ENCODE data around the gene BBS9.
"Not testable (repeated sequence)": the region's sequence is repeated elsewhere in the genome, so short reads cannot be mapped to it uniquely, and the experiment has no call there.

Gene BBS9

GRCh38 chr7:33196221-33196620 is 66.9 kb downstream of the BBS9 start:
- no peak for DNase-seq (ENCODE audit: low spot score)

- no peak for DNase-seq (ENCODE audit: low spot score)
These were observed 70.9 kb downstream of the BBS9 start for GRCh38 chr7:33200282-33200681.

GRCh38 chr7:33201821-33202220 is 72.5 kb downstream of the BBS9 start:
- DNase-seq (ENCODE audit: low spot score): no peak

- DNase-seq (ENCODE audit: low spot score): no peak
These were observed 81.6 kb downstream of the BBS9 start for GRCh38 chr7:33210958-33211357.

GRCh38 chr7:33212144-33212543 is 82.8 kb downstream of the BBS9 start:
- DNase-seq (ENCODE audit: low spot score): no peak

GRCh38 chr7:33215992-33216391 is 86.6 kb downstream of the BBS9 start:
- DNase-seq (ENCODE audit: low spot score): no peak

- DNase-seq (ENCODE audit: low spot score): no peak
These were observed 88.2 kb downstream of the BBS9 start for GRCh38 chr7:33217595-33217994.

- not testable (repeated sequence) for DNase-seq (ENCODE audit: low spot score)
These were observed 89.6 kb downstream of the BBS9 start for GRCh38 chr7:33218841-33219535.

GRCh38 chr7:33220231-33220630 is 90.9 kb downstream of the BBS9 start:
- no peak for DNase-seq (ENCODE audit: low spot score)

- no peak for DNase-seq (ENCODE audit: low spot score)
These were observed 92.0 kb downstream of the BBS9 start for GRCh38 chr7:33221390-33221789.

- DNase-seq (ENCODE audit: low spot score): no peak
These were observed 103.3 kb downstream of the BBS9 start for GRCh38 chr7:33232632-33233145.

- DNase-seq (ENCODE audit: low spot score): no peak
These were observed 104.3 kb downstream of the BBS9 start for GRCh38 chr7:33233659-33234058.

- no peak for DNase-seq (ENCODE audit: low spot score)
These were observed 107.7 kb downstream of the BBS9 start for GRCh38 chr7:33237036-33237435.

- peak; percentile 64 for DNase-seq (ENCODE audit: low spot score)
These were observed 114.0 kb downstream of the BBS9 start for GRCh38 chr7:33243319-33243881.

- DNase-seq (ENCODE audit: low spot score): no peak
These were observed 119.3 kb downstream of the BBS9 start for GRCh38 chr7:33248671-33249070.

GRCh38 chr7:33250421-33250871 is 121.1 kb downstream of the BBS9 start:
- no peak for DNase-seq (ENCODE audit: low spot score)

GRCh38 chr7:33251301-33251700 is 121.9 kb downstream of the BBS9 start:
- no peak for DNase-seq (ENCODE audit: low spot score)

- no peak for DNase-seq (ENCODE audit: low spot score)
These were observed 129.2 kb downstream of the BBS9 start for GRCh38 chr7:33258491-33258951.

- no peak for DNase-seq (ENCODE audit: low spot score)
These were observed 132.2 kb downstream of the BBS9 start for GRCh38 chr7:33261585-33261984.

GRCh38 chr7:33262476-33262875 is 133.1 kb downstream of the BBS9 start:
- DNase-seq (ENCODE audit: low spot score): no peak

GRCh38 chr7:33271839-33272371 is 142.5 kb downstream of the BBS9 start:
- not testable (repeated sequence) for DNase-seq (ENCODE audit: low spot score)

GRCh38 chr7:33273356-33273755 is 144.0 kb downstream of the BBS9 start:
- DNase-seq (ENCODE audit: low spot score): no peak

GRCh38 chr7:33276325-33276724 is 147.0 kb downstream of the BBS9 start:
- DNase-seq (ENCODE audit: low spot score): no peak

All from cerebellar cortex (tissue), 1 donor.